GM23338 (cell line): ENCODE results near the gene GCSH.

ENCODE experiments used
- EZH2phosphoT487 ChIP-seq: fragments of 200-600 bp; sonication (generic); IDR thresholded peaks from one replicate; pipeline ENCODE4 v1.8.1; 2018; ENCODE audit warnings: antibody characterized with exemption; ENCODE audit not compliant: unreplicated experiment
- POLR2AphosphoS5 ChIP-seq: IDR thresholded peaks from 2 replicates; pipeline ENCODE4 v1.6.1; 2016; ENCODE audit warnings: antibody characterized with exemption, low read depth
- TF ChIP-seq, protein P1 (sequence below), 2 experiments: fragments of 200-600 bp in 1 of 2; sonication (generic) in 1 of 2; conservative IDR thresholded peaks; 2 replicates each; pipeline versions ENCODE4 v1.5.1 to v1.6.1; 2016 to 2017; ENCODE audit warnings: antibody characterized with exemption in 2 of 2, low read depth in 2 of 2, mild to moderate bottlenecking in 2 of 2, moderate library complexity in 1 of 2
- TF ChIP-seq, protein P2 (sequence below): IDR thresholded peaks from one replicate; pipeline ENCODE4 v1.6.1; 2018; ENCODE audit warnings: antibody characterized with exemption; ENCODE audit not compliant: unreplicated experiment

DNA sequence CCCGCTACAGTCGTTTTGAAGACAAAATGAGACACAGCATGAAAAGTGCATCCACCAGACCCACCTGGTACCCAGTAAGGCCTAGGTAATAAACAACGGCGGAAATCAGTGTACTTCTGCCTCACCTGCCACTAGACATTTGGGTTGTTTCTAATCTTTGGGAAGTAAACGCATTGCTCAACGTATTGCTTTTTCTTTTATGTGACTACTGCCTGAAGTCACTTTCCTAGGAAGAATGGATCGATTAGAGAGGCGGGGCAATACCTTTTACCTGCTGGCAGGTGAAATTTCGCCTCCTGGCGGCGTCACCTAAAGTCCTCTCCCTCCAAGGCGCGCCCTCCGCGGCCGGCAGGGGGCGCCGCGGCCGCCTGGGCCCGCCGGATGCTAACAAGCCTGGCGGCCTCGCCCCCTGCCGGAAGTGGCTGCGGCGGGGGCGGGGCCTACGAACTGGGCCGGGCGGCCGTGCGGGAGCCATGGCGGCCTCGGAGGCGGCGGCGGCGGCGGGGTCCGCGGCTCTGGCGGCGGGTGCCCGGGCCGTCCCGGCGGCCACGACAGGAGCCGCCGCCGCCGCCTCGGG lies 60.7 kb downstream of the GCSH start, which contains the start of gene ATMIN:
- TF ChIP-seq, protein P1, sequence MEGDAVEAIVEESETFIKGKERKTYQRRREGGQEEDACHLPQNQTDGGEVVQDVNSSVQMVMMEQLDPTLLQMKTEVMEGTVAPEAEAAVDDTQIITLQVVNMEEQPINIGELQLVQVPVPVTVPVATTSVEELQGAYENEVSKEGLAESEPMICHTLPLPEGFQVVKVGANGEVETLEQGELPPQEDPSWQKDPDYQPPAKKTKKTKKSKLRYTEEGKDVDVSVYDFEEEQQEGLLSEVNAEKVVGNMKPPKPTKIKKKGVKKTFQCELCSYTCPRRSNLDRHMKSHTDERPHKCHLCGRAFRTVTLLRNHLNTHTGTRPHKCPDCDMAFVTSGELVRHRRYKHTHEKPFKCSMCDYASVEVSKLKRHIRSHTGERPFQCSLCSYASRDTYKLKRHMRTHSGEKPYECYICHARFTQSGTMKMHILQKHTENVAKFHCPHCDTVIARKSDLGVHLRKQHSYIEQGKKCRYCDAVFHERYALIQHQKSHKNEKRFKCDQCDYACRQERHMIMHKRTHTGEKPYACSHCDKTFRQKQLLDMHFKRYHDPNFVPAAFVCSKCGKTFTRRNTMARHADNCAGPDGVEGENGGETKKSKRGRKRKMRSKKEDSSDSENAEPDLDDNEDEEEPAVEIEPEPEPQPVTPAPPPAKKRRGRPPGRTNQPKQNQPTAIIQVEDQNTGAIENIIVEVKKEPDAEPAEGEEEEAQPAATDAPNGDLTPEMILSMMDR (conservative IDR thresholded peaks at IDR 0.05; ENCODE audit: low read depth in 2 of 2), result peak; percentile 85 to 96
- TF ChIP-seq EZH2phosphoT487, result no peak
- TF ChIP-seq, protein P2, sequence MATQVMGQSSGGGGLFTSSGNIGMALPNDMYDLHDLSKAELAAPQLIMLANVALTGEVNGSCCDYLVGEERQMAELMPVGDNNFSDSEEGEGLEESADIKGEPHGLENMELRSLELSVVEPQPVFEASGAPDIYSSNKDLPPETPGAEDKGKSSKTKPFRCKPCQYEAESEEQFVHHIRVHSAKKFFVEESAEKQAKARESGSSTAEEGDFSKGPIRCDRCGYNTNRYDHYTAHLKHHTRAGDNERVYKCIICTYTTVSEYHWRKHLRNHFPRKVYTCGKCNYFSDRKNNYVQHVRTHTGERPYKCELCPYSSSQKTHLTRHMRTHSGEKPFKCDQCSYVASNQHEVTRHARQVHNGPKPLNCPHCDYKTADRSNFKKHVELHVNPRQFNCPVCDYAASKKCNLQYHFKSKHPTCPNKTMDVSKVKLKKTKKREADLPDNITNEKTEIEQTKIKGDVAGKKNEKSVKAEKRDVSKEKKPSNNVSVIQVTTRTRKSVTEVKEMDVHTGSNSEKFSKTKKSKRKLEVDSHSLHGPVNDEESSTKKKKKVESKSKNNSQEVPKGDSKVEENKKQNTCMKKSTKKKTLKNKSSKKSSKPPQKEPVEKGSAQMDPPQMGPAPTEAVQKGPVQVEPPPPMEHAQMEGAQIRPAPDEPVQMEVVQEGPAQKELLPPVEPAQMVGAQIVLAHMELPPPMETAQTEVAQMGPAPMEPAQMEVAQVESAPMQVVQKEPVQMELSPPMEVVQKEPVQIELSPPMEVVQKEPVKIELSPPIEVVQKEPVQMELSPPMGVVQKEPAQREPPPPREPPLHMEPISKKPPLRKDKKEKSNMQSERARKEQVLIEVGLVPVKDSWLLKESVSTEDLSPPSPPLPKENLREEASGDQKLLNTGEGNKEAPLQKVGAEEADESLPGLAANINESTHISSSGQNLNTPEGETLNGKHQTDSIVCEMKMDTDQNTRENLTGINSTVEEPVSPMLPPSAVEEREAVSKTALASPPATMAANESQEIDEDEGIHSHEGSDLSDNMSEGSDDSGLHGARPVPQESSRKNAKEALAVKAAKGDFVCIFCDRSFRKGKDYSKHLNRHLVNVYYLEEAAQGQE, result no peak
- TF ChIP-seq POLR2AphosphoS5, result peak; percentile 42; the same call in 1 of the 2 replicates
